Astrocyte (in vitro differentiated cells and primary cell): ENCODE measurements around the gene NBL1.

Experiments
- CTCF ChIP-seq: IDR thresholded peaks from 2 replicates; pipeline ENCODE4 v1.5.1; 2011; ENCODE audit warnings: low read depth, mild to moderate bottlenecking, inconsistent platforms, low read length, moderate library complexity; ENCODE audit not compliant: insufficient read depth
- EZH2 ChIP-seq: IDR thresholded peaks from 2 replicates; pipeline ENCODE4 v1.6.1; 2012; ENCODE audit warnings: mild to moderate bottlenecking, low read length, inconsistent platforms; ENCODE audit not compliant: insufficient read depth

- TF ChIP-seq CTCF: no peak
- no peak for TF ChIP-seq EZH2
Observed at GRCh38 chr1:19608232-19608631, 35.9 kb upstream of the NBL1 start.
